ENCODE measurements around the gene MECR.
A peak's percentile ranks its signal among the peaks of the same experiment; 100 is the strongest.
"Not testable (repeated sequence)": the region's sequence is repeated elsewhere in the genome, so short reads cannot be mapped to it uniquely, and the experiment has no call there.

Gene MECR

GRCh38 chr1:29166291-29166878 is 64.3 kb downstream of the MECR start:
- peak; percentile 17 for DNase-seq

DNA sequence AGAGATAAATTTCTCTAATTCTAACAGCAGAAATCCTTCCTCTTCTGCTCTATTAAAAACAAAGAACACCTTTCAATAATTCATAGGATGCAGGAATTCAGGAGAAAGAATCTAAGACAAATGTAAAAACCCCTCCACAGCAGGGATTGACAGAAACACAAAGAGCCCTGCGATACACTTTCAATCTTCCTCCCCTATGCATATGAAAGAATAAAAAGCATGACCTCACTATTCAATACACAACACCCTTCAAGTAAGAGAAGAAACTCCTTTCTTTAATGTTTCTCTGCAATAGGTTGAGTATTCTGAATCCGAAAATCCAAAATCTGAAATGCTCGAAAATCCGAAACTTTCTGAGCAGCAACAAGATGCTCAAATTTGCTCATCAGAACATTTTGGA is 66.1 kb downstream of the MECR start:
- no peak for DNase-seq

DNA sequence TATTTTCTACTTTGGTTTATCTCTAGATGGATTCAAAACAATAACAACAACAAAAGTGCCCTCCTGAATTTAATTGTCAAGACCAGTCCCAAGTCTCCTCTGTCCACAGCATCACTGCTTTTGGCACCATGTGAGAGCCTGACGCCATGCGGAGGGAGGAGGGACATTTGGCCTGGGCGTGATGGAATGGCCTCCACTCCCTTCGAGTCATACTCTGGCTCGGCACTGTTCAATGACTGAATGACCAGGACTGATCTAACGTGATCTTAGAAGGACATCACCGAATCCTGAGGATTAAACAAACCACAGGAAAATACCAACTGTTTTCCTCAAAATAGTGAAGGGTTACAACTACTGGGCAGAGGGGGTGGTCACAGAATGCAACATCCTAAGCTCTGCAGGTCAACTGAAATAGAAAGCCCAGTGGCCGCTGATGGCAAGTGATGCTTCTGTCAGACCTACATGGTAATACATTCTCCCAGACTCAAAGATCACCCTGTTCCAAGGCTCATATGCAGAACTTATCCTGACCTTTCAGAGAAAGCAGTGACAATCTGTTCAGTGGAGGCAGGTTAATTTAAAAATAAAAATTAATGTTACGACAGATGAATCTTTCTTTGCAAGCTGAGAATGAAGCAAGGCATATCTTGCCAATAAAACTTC is 68.1 kb downstream of the MECR start:
- DNase-seq, result no peak

GRCh38 chr1:29162025-29162424 is 68.7 kb downstream of the MECR start:
- no peak for DNase-seq

DNA sequence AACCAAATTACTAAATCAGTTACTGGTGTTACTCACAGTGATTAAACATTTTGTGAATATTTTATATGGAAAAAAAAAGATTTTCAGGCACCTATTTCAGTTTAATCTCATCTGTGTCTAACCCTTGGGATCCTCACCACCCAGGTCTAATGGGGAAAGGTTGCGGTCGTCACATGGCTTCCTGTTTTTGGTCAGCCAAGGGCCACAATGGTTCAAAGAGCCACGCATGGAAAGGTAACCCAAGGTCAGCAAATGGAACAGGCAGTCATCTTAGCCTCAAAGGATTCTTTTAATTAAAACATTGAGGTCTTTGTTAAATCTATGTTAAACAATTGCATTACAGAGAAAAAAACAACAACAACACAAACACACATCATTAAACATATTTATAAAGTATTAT is 71.0 kb downstream of the MECR start:
- DNase-seq, result no peak

- no peak for DNase-seq
Measured at GRCh38 chr1:29157269-29157601, 73.5 kb downstream of the MECR start.

GRCh38 chr1:29156543-29157268 is 74.0 kb downstream of the MECR start:
- no peak for DNase-seq

GRCh38 chr1:29152046-29152805 is 78.5 kb downstream of the MECR start:
- DNase-seq, result no peak

- DNase-seq, result not testable (repeated sequence)
Measured at GRCh38 chr1:29150346-29150745, 80.4 kb downstream of the MECR start.

DNA sequence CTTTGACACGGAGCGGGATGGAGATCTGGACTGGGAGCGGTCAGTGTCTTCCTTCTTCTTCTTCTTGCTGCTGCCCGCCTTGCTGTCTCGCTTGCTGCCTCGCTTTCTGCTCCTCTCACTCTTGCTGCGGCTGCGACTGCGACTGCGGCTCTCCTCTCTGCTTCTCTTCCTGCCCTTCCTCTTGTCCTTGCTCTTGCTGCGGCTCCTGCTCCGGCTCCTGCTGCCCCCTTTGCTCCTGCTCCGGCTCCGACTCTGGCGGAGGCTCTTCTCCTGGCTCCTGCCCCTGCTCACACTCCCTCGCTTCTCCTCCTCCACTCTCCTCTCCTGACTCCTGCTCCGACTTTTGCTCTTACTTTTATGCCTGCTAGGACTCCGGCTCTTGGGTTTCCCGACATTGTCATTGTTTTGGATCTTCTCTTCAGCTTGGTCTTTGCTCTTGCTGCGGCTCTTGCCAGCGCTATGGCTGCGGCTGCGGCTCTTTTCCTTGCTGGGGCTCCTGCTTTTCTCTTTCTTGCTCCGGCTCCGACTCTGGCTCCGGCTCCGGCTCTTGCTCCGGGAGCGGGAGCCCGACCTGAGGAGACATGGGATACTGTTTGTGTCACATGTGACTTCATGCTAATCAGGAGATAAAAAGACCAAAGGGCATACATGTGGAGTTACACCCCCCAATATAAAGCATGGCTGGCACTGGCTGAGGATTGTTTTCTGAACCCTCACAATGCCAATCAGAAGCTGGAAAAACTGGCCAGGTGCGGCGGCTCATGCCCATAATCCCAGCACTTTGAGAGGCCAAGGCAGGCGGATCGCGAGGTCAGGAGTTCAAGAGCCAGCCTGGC is 81.9 kb downstream of the MECR start:
- DNase-seq, result no peak

- DNase-seq, result peak; percentile 8
Measured at GRCh38 chr1:29145739-29146437, 84.8 kb downstream of the MECR start.

DNA sequence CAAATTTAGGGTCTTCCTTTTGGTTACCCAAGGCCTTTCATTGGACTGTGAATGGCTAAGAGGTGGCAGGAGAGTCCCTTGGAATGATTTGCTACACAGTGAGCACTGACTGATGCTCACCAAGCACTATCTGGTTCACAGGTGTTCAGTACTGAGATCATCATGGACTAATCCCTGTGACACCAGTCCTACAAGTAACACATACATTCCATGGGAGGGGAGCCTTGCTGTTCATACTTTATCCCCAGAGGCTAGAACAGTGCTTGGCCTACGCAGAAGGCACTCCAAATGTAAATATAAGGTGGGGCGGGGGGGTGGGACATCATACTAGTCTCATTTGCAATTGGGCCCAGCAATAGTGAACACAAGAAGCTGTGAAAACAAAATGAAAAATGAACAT is 86.6 kb downstream of the MECR start:
- no peak for DNase-seq

DNA sequence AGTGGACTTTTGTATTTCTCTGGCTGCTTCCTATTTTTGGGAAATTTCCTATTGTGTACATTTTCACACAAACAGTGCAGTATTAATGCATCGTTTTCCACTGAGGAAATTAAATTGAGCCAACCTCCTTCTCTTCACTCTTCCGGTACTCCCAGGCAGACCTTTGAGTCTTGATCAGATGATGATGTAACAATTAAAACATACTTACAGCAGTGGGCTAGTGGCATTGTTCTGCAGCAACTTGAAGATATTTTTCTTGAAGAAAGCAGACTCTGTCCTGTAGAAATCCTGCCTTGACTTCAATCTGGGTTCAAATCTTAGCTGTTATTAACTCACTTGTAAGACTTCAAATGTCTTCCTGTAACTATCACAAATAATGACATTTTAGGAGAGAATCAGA is 88.0 kb downstream of the MECR start:
- DNase-seq, result no peak

Data from kidney glomerular epithelial cell (primary cell).